Activated CD8-positive, alpha-beta memory T cell treated with anti-CD3 and anti-CD28 coated beads, Interleukin-2, amount 50 U/mL, for 48 hours (primary cell): ENCODE data around the gene GSTA3.
"Not testable (repeated sequence)": the region's sequence is repeated elsewhere in the genome, so short reads cannot be mapped to it uniquely, and the experiment has no call there.

Experiments
- DNase-seq: peaks from one replicate; pipeline ENCODE4 v3.0.0-alpha.2; 2020

The GSTA3 gene

DNA sequence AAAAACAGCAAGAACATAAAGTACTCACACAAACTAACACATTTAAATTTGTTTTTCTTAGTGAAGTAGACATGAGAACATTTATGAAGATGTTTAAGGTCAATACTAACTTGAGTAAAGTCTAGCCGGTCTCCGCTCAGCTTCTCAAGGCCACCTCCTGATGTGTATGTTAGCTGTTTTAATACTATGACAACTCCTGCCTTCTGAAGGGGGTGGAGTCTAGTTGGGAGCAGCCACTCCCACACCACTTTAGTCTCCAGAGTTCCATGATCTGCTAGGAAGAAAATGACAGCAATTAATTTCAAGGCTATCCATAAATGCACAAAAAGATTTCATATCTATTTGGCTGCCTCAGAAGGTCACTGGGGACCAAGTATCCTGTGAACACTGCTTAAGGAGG, at the start of gene GSTA3:
Gene GSTA3, minus strand, starts transcription at position 168 of the 400 bp plus-strand sequence. CDS start 3,864 bp downstream, outside the sequence.
- no peak for DNase-seq

- DNase-seq = no peak
Measured at GRCh38 chr6:52958546-52959255, 49.2 kb upstream of the GSTA3 start.

DNA sequence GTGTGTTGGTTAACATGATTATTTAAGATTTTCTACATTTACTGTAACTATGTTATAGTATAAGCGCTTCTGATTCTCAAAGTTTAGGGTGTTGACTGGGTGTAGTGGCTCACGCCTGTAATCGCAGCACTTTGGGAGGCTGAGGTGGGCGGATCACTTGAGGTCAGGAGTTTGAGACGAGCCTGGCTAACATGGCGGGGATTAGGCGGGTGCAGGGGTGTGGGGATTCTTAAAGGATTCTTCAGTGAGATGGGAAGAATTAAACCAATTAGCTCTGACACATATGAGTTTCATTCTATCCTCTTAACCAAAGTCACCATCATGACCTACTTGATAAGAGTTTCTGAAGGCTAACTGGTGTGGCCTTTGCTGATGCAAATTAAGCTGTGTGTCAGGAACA, 46.4 kb upstream of the GSTA3 start:
- DNase-seq = no peak

DNA sequence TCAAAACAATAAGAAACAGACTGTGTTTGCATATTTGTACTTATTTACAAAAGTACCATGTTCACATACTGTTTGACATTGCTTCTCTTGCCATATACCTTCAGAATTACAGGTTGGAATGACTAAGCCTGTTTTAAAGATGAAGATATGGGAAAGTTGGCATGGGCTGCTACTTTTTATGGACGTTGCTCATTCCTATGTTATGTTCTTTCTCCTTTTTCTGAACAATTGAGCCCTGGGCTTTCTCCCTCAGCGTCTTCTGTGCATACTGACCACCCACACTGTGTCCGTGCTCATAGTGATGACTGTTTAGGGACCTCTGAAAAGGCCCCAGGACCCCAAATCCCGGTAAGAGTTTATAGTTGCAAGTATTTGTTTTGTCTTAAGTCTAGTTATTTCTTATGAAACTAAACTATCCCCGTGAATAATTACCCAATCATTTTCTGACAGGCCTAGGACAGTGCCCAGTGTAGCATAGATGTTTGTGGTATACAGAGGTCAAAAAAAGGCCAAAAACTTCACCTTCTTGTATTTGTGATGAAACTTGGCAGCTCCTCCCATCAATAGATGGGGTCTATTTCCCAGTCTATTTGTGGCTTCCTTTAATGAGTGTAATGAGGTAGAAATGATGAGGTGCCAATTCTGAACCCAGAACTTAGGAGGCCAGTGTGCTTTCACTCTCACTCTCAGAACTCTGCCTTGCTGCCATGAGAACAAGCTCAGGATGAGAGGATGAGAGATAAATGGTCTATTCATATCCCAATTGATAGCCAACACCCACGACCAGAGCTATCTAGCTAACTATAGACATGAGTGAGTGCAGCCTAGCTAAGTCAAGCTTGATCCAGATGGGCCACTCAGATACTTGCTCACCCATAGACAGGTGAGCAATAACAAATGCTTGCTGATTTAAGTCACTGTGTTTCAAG, 44.7 kb upstream of the GSTA3 start:
- DNase-seq = no peak

GRCh38 chr6:52946306-52946705, 36.8 kb upstream of the GSTA3 start:
- DNase-seq = no peak

DNA sequence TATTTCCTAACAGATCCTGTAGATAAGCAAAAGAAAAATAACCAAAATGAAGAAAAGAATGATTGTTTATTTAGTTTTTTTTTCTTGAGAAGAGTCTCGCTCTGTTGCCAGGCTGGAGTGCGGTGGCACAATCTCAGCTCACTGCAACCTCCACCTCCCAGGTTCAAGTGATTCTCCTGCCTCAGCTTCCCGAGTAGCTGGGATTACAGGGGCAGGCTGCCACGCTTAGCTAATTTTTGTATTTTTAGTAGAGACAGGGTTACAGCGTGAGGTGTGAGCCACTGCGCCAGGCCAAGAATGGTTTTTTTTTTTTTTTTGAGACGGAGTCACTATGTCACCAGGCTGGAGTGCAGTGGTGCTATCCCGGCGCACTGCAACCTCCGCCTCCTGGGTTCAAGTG, 33.3 kb upstream of the GSTA3 start:
- DNase-seq = not testable (repeated sequence)

DNA sequence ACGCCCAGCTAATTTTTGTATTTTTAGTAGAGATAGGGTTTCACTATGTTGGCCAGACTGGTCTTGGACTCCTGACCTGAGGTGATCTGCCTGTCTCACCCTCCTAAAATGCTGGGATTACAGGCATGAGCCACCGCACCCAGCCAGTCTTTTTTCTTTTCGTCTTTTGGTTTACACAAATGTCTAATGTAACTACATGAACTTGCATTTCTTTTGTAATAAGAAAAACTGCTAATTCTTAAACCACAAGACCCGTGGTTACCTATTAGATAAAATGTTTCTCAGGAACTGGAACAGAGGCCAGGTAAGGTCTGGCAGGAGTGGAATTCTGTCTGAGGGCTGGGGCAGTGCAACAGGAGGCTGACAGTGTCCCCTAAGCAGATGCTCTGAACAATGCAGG, 32.7 kb upstream of the GSTA3 start:
- DNase-seq = no peak

GRCh38 chr6:52937908-52938307, 28.4 kb upstream of the GSTA3 start:
- DNase-seq = no peak

DNA sequence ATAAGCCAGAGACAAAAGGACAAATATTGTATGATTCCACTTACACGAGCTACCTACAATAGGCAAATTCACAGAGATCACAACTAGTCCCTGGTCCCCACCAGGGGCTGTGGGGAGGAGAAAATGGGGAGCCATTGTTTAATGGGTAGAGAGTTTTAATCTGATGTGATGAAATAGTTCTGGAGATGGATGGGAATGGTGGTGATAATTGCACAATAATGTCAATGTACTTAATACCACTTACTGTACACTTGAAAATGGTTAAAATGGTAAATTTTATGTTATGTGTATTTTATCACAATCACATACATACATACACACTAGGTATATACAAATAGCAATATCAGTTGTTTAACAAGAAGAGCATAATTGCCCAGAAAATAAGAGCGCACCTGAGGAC, 24.3 kb upstream of the GSTA3 start:
- no peak for DNase-seq

GRCh38 chr6:52931351-52931750, 21.9 kb upstream of the GSTA3 start:
- DNase-seq = no peak

DNA sequence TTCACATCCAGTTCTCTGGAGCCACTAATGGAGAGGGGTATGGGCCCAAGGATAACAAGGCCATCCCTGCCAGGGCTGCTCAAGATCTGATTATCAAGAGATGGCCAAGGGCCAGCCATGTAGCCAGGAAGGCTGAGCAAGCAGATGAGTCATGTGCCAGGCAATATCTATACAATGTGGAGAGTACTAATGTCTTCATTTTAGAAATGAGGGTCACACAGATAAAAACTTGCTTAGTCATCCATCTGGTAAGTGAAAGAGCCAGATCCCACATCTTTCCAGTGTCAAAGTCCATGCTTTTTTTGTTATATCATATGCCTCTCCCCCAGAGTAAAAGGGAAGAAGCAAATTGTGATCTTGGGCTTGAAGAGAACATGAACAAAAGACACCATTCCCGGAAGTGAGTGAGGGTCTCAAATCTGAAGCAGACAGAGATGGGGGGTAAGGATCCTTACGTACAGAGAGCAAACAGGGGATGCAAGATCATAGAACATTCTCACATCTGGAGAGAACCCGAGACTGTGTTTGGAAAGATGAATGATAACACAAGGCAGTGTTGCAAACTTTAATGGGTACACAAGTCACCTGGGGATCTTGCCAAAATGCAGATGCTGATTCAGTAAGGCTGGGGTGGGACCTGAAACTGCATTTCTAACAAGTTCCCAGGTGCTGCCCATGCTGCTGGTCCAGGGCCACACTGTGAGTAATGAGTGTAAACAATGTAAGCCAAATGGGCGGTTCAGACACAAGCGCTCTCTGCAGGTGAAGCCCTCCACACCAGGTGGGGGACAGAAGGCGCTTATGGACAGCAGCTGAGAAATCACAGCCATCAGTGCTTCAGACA, 20.0 kb upstream of the GSTA3 start:
- no peak for DNase-seq

GRCh38 chr6:52927451-52927850, 18.0 kb upstream of the GSTA3 start:
- no peak for DNase-seq

- DNase-seq = no peak
Measured at GRCh38 chr6:52925919-52926792, 16.7 kb upstream of the GSTA3 start.

DNA sequence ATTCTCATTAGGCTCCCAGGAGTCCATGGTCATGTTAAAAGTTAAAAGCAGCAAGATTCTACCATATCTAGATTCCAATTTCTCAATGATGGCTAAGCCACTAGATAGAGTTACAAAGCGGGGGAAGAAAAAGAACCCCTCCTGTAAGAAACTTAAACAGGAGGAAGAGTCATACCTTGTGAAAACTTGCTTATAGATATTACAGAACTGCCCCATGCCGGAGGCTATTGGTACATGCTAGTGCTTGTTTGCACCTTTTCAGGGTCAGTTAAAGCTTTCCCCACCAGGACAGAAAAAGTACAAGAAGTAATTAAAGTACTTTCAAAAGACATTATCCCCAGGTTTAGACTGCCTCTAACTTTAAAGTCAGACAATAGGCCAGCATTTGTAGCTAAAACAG, 15.5 kb upstream of the GSTA3 start:
- DNase-seq = no peak

DNA sequence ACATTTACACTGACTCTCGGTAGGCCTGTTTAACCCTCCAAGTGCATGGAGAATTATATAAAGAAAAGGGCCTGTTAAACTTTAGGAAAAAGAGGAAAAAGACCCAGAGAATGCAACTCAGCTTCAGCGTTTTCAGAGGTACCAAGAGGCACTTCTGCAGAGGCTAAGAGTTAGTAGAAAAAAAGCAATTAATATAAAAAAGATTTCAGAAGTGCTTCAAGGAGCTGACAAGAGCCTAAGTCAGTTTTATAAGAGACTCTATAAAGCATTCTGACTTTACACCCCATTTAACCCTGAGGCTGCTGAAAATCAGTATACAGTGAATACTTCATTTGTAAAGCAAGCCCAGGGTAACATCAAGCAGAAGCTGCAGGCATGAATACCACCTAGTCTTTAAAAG, 14.2 kb upstream of the GSTA3 start:
- not testable (repeated sequence) for DNase-seq

GRCh38 chr6:52922161-52922560, 12.7 kb upstream of the GSTA3 start:
- no peak for DNase-seq

DNA sequence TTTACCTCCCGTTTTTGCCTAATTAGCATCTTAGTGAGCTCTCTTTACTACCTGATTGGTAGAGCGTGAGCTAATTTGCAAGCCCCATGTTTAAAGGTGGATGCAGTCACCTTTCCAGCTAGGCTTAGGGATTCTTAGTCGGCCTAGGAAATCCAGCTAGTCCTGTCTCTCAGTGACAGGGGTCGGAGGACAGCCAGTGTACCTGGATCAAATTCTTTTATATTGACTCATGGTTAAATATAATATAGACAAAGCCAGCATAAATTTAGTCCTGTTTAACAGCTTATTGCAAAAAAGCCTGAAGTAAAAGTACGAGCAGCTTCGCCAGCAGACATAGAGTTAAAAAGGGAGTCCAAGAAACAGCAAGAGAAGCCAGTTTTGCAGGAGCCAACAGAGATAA, 12.2 kb upstream of the GSTA3 start:
- DNase-seq = no peak

- DNase-seq = not testable (repeated sequence)
Measured at GRCh38 chr6:52919511-52919910, 10.0 kb upstream of the GSTA3 start.

DNA sequence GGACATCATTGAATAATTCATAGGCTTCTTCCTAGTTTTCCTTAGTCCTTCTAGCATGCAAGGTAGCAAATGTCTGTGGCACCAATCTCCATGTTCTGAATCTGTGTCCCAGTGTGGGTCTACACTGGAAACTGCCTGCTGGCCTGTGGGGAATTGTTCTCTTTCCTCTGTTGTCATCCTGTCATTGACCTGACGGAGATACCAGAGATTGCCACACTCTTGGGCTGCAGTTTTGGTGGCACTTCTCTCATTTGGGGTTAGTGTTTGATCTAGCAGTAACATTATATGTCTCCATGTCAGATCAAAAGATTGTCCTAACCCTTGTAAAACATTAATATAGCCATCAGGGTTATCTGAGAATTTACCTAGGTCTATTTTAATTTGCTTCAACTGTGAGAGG, 9.3 kb upstream of the GSTA3 start:
- not testable (repeated sequence) for DNase-seq

DNA sequence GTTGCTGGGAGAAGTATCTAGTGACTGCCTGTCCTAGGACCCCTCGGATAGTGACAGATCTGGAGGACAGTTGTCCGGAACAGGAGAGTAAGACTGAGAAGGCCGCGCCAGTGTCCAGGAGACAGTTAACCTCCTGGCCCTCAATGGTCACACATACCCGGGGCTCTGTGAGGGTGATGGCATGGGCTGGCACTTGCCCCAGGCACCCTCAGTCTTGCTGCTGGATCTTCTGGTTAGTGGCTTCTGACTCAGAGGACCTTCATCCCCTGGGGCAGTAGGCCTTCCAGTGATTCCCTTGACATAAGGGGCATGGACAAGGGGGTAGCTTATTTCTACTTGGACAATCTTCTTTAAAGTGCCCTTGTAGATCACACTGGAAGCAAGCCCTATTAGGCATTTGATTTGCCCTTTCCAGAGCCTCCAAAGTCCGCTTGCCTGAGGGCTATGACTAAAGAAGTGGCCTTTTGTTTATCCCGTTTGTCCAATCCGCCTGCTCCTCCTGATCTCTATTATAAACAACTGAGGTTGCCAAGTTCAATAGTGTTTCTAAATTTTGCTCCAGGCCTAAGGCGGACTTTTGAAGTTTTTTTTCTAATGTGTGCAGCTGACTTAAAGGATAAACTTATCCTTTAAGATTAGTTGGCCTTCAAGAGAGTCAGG, 8.7 kb upstream of the GSTA3 start:
- not testable (repeated sequence) for DNase-seq

- DNase-seq = no peak
Measured at GRCh38 chr6:52914516-52914915, 5.0 kb upstream of the GSTA3 start.

GRCh38 chr6:52910091-52910490, 593 bp upstream of the GSTA3 start:
- no peak for DNase-seq
